Liver (tissue), 9 donors: ENCODE results near the gene ATG16L1. TPM values are rescaled to one million over a fixed set of nuclear protein-coding genes. Genes with fewer than 3 reads are reported as not detected.

Experiments
- DNase-seq: peaks from one replicate; pipeline ENCODE4 v3.0.0-alpha.2; 2017; ENCODE audit warnings: low spot score
- H3K27ac ChIP-seq, 2 donors: one replicate each; pipeline ENCODE4 v1.7.0; 2013; ENCODE audit warnings: inconsistent platforms in 2 of 2, low read length in 2 of 2, control low read depth in 1 of 2, low read depth in 1 of 2, mild to moderate bottlenecking in 1 of 2
- H3K27me3 ChIP-seq, 4 donors: one replicate each; pipeline versions ENCODE4 v1.6.1 to v1.7.0; 2013; ENCODE audit warnings: low read length in 3 of 4, inconsistent platforms in 1 of 4, mild to moderate bottlenecking in 1 of 4, moderate library complexity in 1 of 4; ENCODE audit not compliant: control insufficient read depth in 4 of 4, insufficient read depth in 4 of 4
- H3K36me3 ChIP-seq, 4 donors: one replicate each; pipeline versions ENCODE4 v1.6.1 to v1.7.0; 2013; ENCODE audit warnings: low read length in 3 of 4, mild to moderate bottlenecking in 3 of 4, low read depth in 1 of 4, moderate library complexity in 1 of 4; ENCODE audit not compliant: control insufficient read depth in 4 of 4, insufficient read depth in 3 of 4
- H3K4me1 ChIP-seq, 4 donors: one replicate each; pipeline versions ENCODE4 v1.6.1 to v1.7.0; 2013; ENCODE audit warnings: low read length in 3 of 4, mild to moderate bottlenecking in 3 of 4, moderate library complexity in 1 of 4; ENCODE audit not compliant: control insufficient read depth in 4 of 4, insufficient read depth in 4 of 4
- H3K4me3 ChIP-seq, 3 donors: one replicate each; pipeline versions ENCODE4 v1.6.1 to v1.7.0; 2013; ENCODE audit warnings: low read length in 3 of 3, control low read depth in 1 of 3, low read depth in 1 of 3, mild to moderate bottlenecking in 1 of 3
- H3K9ac ChIP-seq, 2 donors: one replicate each; pipeline ENCODE4 v1.7.0; 2013; ENCODE audit warnings: low read length in 2 of 2, mild to moderate bottlenecking in 2 of 2, moderate library complexity in 2 of 2, control low read depth in 1 of 2, low read depth in 1 of 2
- H3K9me3 ChIP-seq, 4 donors: one replicate each; pipeline versions ENCODE4 v1.6.1 to v1.7.0; 2013; ENCODE audit warnings: low read length in 3 of 4; ENCODE audit not compliant: control insufficient read depth in 4 of 4
- ATF3 ChIP-seq: IDR thresholded peaks from 2 replicates; pipeline ENCODE4 v1.6.1; 2016; ENCODE audit warnings: antibody characterized with exemption
- CTCF ChIP-seq: fragments of 150-350 bp; IDR thresholded peaks from 2 replicates; pipeline ENCODE4 v1.5.1; 2017; ENCODE audit warnings: improper control_type of control experiment, low read depth, low read length; ENCODE audit not compliant: missing input control
- EGR1 ChIP-seq, 2 donors: IDR thresholded peaks; 2 replicates each; pipeline ENCODE4 v1.6.1; 2016 to 2018; ENCODE audit warnings: antibody characterized with exemption in 2 of 2, low read depth in 2 of 2
- FOXA1 ChIP-seq: IDR thresholded peaks from 2 replicates; pipeline ENCODE4 v1.6.1; 2016; ENCODE audit warnings: antibody characterized with exemption
- FOXA2 ChIP-seq: IDR thresholded peaks from 2 replicates; pipeline ENCODE4 v1.6.1; 2016; ENCODE audit warnings: antibody characterized with exemption
- GABPA ChIP-seq, 2 donors: IDR thresholded peaks in 1 of 2; conservative IDR thresholded peaks in 1 of 2; 2 replicates each; pipeline ENCODE4 v1.6.1; 2016; ENCODE audit warnings: antibody characterized with exemption in 2 of 2, mild to moderate bottlenecking in 1 of 2, moderate library complexity in 1 of 2
- HNF4A ChIP-seq, 2 donors: conservative IDR thresholded peaks; 2 replicates each; pipeline ENCODE4 v1.6.1; 2016; ENCODE audit warnings: antibody characterized with exemption in 2 of 2, mild to moderate bottlenecking in 2 of 2
- HNF4G ChIP-seq: IDR thresholded peaks from 2 replicates; pipeline ENCODE4 v1.6.1; 2016; ENCODE audit warnings: antibody characterized with exemption
- JUND ChIP-seq, 2 donors: IDR thresholded peaks; 2 replicates each; pipeline ENCODE4 v1.6.1; 2016; ENCODE audit warnings: antibody characterized with exemption in 2 of 2
- NR2F2 ChIP-seq: IDR thresholded peaks from 2 replicates; pipeline ENCODE4 v1.6.1; 2016; ENCODE audit warnings: antibody characterized with exemption
- RAD21 ChIP-seq, 2 donors: IDR thresholded peaks; 2 replicates each; pipeline ENCODE4 v1.6.1; 2016; ENCODE audit warnings: antibody characterized with exemption in 2 of 2, mild to moderate bottlenecking in 2 of 2
- RXRA ChIP-seq, 2 donors: IDR thresholded peaks; 2 replicates each; pipeline ENCODE4 v1.6.1; 2017 to 2018; ENCODE audit warnings: antibody characterized with exemption in 2 of 2, mild to moderate bottlenecking in 1 of 2
- SP1 ChIP-seq: IDR thresholded peaks from 2 replicates; pipeline ENCODE4 v1.6.1; 2018; ENCODE audit warnings: antibody characterized with exemption, mild to moderate bottlenecking
- TAF1 ChIP-seq: conservative IDR thresholded peaks from 2 replicates; pipeline ENCODE4 v1.6.1; 2016; ENCODE audit warnings: antibody characterized with exemption, mild to moderate bottlenecking
- YY1 ChIP-seq: IDR thresholded peaks from 2 replicates; pipeline ENCODE4 v1.6.1; 2016; ENCODE audit warnings: antibody characterized with exemption, mild to moderate bottlenecking
- ZBTB33 ChIP-seq: IDR thresholded peaks from 2 replicates; pipeline ENCODE4 v1.6.1; 2016; ENCODE audit warnings: antibody characterized with exemption
- WGBS: extraction: QIAGEN DNeasy Blood & Tissue Kit; methylation state at CpG from one replicate; pipeline ENCODE4 v1.1.7; 2013; 5-methylcytosine and 5-hydroxymethylcytosine counted together
- polyA plus RNA-seq, 2 donors: library from polyadenylated mRNA; stranded (reverse) in 1 of 2; unstranded in 1 of 2; fragments of 200-250 nt in 1 of 2; fragments of >200 nt in 1 of 2; fragmentation: Nextera tagmentation in 1 of 2; extraction: Ambion mirVana in 1 of 2; gene quantifications; one replicate each; pipeline versions ENCODE4 v1.2.1 to v1.2.3, GENCODE V29; 2013 to 2015
- total RNA-seq, 2 donors: library from RNA; depleted of rRNA; stranded (reverse); fragments of >200 nt; gene quantifications; one replicate each; pipeline ENCODE4 v1.2.3, GENCODE V29; 2014
- TF ChIP-seq, protein P1 (sequence below): IDR thresholded peaks from 2 replicates; pipeline ENCODE4 v1.6.1; 2016; ENCODE audit warnings: antibody characterized with exemption
- TF ChIP-seq, protein P2 (sequence below): IDR thresholded peaks from 2 replicates; pipeline ENCODE4 v1.6.1; 2016; ENCODE audit warnings: antibody characterized with exemption, mild to moderate bottlenecking
- donor health status: healthy.
- donor health status: healthy.
- donor health status: healthy.
- donor health status: healthy.
- donor health status: healthy.

Gene ATG16L1
- total and polyA plus RNA-seq, 4 donors = 6.4 to 22.8 (median 15.7) TPM

DNA sequence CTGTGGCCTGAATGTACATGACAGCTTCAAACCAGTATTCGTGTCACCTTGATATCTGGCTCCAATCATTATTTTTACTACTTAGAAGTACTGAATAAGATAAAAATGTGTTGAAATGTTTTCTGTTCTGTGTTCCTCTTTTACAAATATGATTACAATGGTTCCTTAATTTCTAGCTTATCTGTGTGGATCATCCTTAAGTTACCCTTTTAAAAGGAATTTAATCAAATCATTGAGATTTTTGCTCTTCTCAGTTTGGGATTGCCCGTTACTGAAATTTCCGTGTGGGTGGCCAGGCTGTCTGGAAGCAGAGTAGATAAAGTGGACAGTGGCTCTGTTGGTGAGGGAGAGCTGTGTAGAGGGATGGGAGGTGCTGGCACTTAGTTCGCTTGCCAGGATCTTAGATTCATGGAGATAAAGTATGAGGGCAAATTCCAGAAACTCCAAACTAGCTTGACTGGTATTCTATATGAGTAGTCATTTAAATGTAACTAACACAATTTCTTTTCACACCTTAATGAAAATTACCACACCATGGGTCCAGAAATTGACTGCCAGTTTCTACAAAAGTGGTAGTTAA, 28.7 kb downstream of the ATG16L1 start:
- H3K36me3 ChIP-seq = peaks cover 20 to 86% (median 63%) of the 10 kb centered on the region in 4 donors
- no peaks in the 10 kb centered on the region for H3K27me3 ChIP-seq
- no peak overlapping the region for H3K9ac ChIP-seq
- no peaks in the 10 kb centered on the region for H3K9me3 ChIP-seq
- TF ChIP-seq FOXA2 = no peak
- TF ChIP-seq HNF4A (conservative IDR thresholded peaks at IDR 0.05) = no peak
- no peak for TF ChIP-seq HNF4G
- TF ChIP-seq ZBTB33 = no peak
- TF ChIP-seq, protein P1, sequence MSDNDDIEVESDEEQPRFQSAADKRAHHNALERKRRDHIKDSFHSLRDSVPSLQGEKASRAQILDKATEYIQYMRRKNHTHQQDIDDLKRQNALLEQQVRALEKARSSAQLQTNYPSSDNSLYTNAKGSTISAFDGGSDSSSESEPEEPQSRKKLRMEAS = no peak
- TF ChIP-seq, protein P2, sequence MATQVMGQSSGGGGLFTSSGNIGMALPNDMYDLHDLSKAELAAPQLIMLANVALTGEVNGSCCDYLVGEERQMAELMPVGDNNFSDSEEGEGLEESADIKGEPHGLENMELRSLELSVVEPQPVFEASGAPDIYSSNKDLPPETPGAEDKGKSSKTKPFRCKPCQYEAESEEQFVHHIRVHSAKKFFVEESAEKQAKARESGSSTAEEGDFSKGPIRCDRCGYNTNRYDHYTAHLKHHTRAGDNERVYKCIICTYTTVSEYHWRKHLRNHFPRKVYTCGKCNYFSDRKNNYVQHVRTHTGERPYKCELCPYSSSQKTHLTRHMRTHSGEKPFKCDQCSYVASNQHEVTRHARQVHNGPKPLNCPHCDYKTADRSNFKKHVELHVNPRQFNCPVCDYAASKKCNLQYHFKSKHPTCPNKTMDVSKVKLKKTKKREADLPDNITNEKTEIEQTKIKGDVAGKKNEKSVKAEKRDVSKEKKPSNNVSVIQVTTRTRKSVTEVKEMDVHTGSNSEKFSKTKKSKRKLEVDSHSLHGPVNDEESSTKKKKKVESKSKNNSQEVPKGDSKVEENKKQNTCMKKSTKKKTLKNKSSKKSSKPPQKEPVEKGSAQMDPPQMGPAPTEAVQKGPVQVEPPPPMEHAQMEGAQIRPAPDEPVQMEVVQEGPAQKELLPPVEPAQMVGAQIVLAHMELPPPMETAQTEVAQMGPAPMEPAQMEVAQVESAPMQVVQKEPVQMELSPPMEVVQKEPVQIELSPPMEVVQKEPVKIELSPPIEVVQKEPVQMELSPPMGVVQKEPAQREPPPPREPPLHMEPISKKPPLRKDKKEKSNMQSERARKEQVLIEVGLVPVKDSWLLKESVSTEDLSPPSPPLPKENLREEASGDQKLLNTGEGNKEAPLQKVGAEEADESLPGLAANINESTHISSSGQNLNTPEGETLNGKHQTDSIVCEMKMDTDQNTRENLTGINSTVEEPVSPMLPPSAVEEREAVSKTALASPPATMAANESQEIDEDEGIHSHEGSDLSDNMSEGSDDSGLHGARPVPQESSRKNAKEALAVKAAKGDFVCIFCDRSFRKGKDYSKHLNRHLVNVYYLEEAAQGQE = no peak
- no peak for TF ChIP-seq SP1
- TF ChIP-seq RXRA (IDR thresholded peaks at IDR 0.05) = no peak
- no peak for TF ChIP-seq RAD21 (IDR thresholded peaks at IDR 0.05)
- TF ChIP-seq EGR1 (IDR thresholded peaks at IDR 0.05; ENCODE audit: low read depth in 2 of 2) = no peak
- TF ChIP-seq YY1 = no peak
- no peak for TF ChIP-seq TAF1
- TF ChIP-seq NR2F2 = no peak
- no peak for TF ChIP-seq CTCF
- no peak for TF ChIP-seq GABPA (IDR thresholded peaks at IDR 0.05 in 1 of 2, conservative IDR thresholded peaks at IDR 0.05 in 1 of 2)
- no peak for TF ChIP-seq ATF3
- no peak for TF ChIP-seq JUND (IDR thresholded peaks at IDR 0.05)
- no peak for TF ChIP-seq FOXA1
- no peaks in the 10 kb centered on the region for H3K4me1 ChIP-seq
- 88% methylated on average over 4 of the region's 4 CpGs for WGBS
- H3K4me3 ChIP-seq = no peak overlapping the region
- no peak overlapping the region for H3K27ac ChIP-seq
- DNase-seq = no peak
